K562 (cell line): ENCODE results near the gene RNF168. TPM values are rescaled to one million over a fixed set of nuclear protein-coding genes. Genes with fewer than 3 reads are reported as not detected.
A peak's percentile ranks its signal among the peaks of the same experiment; 100 is the strongest.

ENCODE experiments used
- BCL6 ChIP-seq: fragments of 250-450 bp; sonication (Bioruptor Pico); IDR thresholded peaks from 2 replicates; pipeline ENCODE4 v1.4.0; 2020
- CCNT2 ChIP-seq: IDR thresholded peaks from 2 replicates; pipeline ENCODE4 v1.6.1; 2011; ENCODE audit warnings: borderline replicate concordance, low read depth, mild to moderate bottlenecking, moderate library complexity, mixed read lengths, low read length; ENCODE audit not compliant: insufficient read length; ENCODE audit errors: extremely low read depth
- E2F6 ChIP-seq, 2 experiments: IDR thresholded peaks; 2 replicates each; pipeline ENCODE4 v1.6.1; 2011; ENCODE audit warnings: borderline replicate concordance in 1 of 2, control low read depth in 1 of 2, low read depth in 1 of 2, low read length in 1 of 2, mild to moderate bottlenecking in 1 of 2, mixed read lengths in 1 of 2, moderate library complexity in 1 of 2; ENCODE audit not compliant: insufficient read depth in 1 of 2, insufficient read length in 1 of 2, poor library complexity in 1 of 2, severe bottlenecking in 1 of 2; ENCODE audit errors: extremely low read depth in 1 of 2
- ETS1 ChIP-seq: conservative IDR thresholded peaks from 2 replicates; pipeline ENCODE4 v1.6.1; 2011; ENCODE audit warnings: low read depth, mild to moderate bottlenecking, low read length; ENCODE audit not compliant: control insufficient read depth
- HNRNPLL ChIP-seq: fragments of 200-400 bp; formaldehyde crosslinking; IDR thresholded peaks from 2 replicates; pipeline ENCODE4 v1.6.1; 2017; ENCODE audit warnings: low read length, low read depth, mild to moderate bottlenecking; ENCODE audit not compliant: poor library complexity, severe bottlenecking
- LCOR ChIP-seq: sonication (generic); formaldehyde crosslinking; IDR thresholded peaks from 2 replicates; pipeline ENCODE4 v1.8.0; 2022; ENCODE audit warnings: mild to moderate bottlenecking, missing genetic modification reagents
- PML ChIP-seq: IDR thresholded peaks from 2 replicates; pipeline ENCODE4 v1.6.1; 2012; ENCODE audit warnings: low read length, inconsistent platforms
- RCOR1 ChIP-seq, 2 experiments: IDR thresholded peaks; 2 replicates each; pipeline ENCODE4 v1.6.1; 2012; ENCODE audit warnings: low read depth in 2 of 2, low read length in 2 of 2, borderline replicate concordance in 1 of 2, improper control_type of control experiment in 1 of 2
- RREB1 ChIP-seq: fragments of 250-450 bp; sonication (Bioruptor Pico); IDR thresholded peaks from 2 replicates; pipeline ENCODE4 v1.4.0; 2020
- SMAD4 ChIP-seq: fragments of 250-450 bp; sonication (Bioruptor Pico); conservative IDR thresholded peaks from 2 replicates; pipeline ENCODE4 v1.8.0; 2021; ENCODE audit warnings: inconsistent platforms, mild to moderate bottlenecking, moderate library complexity
- TARDBP ChIP-seq: fragments of 450-650 bp; IDR thresholded peaks from 2 replicates; pipeline ENCODE4 v1.6.1; 2016
- TBP ChIP-seq: optimal IDR thresholded peaks from 2 replicates; pipeline ENCODE3; 2011; ENCODE audit warnings: low read depth, low read length, improper control_type of control experiment
- ZBTB8A ChIP-seq: fragments of 450-650 bp; IDR thresholded peaks from 2 replicates; pipeline ENCODE4 v1.6.1; 2018; ENCODE audit warnings: mild to moderate bottlenecking, moderate library complexity; ENCODE audit not compliant: partially characterized antibody
- ZBTB9 ChIP-seq: fragments of 450-650 bp; formaldehyde crosslinking; IDR thresholded peaks from 2 replicates; pipeline ENCODE4 v1.4.0; 2020; ENCODE audit warnings: mild to moderate bottlenecking, moderate library complexity
- ZNF384 ChIP-seq: IDR thresholded peaks from 2 replicates; pipeline ENCODE4 v1.6.1; 2012; ENCODE audit warnings: low read depth, low read length, improper control_type of control experiment
- polyA plus RNA-seq, 8 experiments: library from polyadenylated mRNA; depleted of rRNA in 4 of 8; stranded (reverse) in 5 of 8; unstranded in 3 of 8; fragments of >200 nt; fragmentation: Nextera tagmentation in 2 of 8; fragmentation: Illumina TruSeq in 1 of 8; extraction: Ambion mirVana in 2 of 8; extraction: Trizol in 1 of 8; gene quantifications; 2 replicates each; pipeline versions ENCODE4 v1.2.1 to v1.2.3, GENCODE V29; 2011 to 2014; ENCODE audit warnings: inconsistent platforms in 1 of 8, missing spikeins in 1 of 8
- total RNA-seq, 7 experiments: library from RNA; depleted of rRNA in 6 of 7; stranded (reverse); fragments of >200 nt in 6 of 7; fragmentation: Illumina TruSeq in 2 of 7; extraction: Trizol in 2 of 7; gene quantifications; 2 replicates each; pipeline versions ENCODE4 v1.2.1 to v1.2.3, GENCODE V29; 2011 to 2021; ENCODE audit warnings: low replicate concordance in 1 of 7

The RNF168 gene
- total and polyA plus RNA-seq, 9 of the 15 experiments (the other 6 are each of a cell fraction or from before 2014, with no cell fraction given) = 6.0 to 32.1 (median 16.6) TPM

- no peak; the same call in 1 of the 2 replicates for TF ChIP-seq ZNF384
- TF ChIP-seq LCOR (CRISPR knock-in tag) = 0 out of 2 replicates have a peak, but pooled peaks have one; percentile 68
- TF ChIP-seq SMAD4 (CRISPR knock-in tag) = peak; percentile 70; the same call in 1 of the 2 replicates
- TF ChIP-seq TARDBP = 0 out of 2 replicates have a peak, but pooled peaks have one; percentile 43
- peak; percentile 33; the same call in 1 of the 2 replicates for TF ChIP-seq PML
- TF ChIP-seq RREB1 (CRISPR knock-in tag) = peak; percentile 94
- peak; percentile 14 for TF ChIP-seq HNRNPLL
- TF ChIP-seq ETS1 = 0 out of 2 replicates have a peak, but pooled peaks have one; percentile 41
- TF ChIP-seq E2F6 (IDR thresholded peaks at IDR 0.05; ENCODE audit: borderline replicate concordance in 1 of 2, extremely low read depth in 1 of 2, insufficient read depth in 1 of 2, insufficient read length in 1 of 2, low read depth in 1 of 2, low read length in 1 of 2, poor library complexity in 1 of 2, severe bottlenecking in 1 of 2) = peak in 1 of 2 experiments; percentile 45
- TF ChIP-seq ZBTB8A = no peak
- TF ChIP-seq CCNT2 = peak; percentile 77
- TF ChIP-seq ZBTB9 = peak; percentile 67; the same call in 1 of the 2 replicates
- peak in 1 of 2 experiments; percentile 75; a peak in 2 of 4 replicates for TF ChIP-seq RCOR1 (IDR thresholded peaks at IDR 0.05; ENCODE audit: borderline replicate concordance in 1 of 2, low read depth in 2 of 2, low read length in 2 of 2)
- TF ChIP-seq TBP = peak; percentile 68
- TF ChIP-seq BCL6 (CRISPR knock-in tag) = no peak
Observed at GRCh38 chr3:196528639-196529233, 25.2 kb upstream of the RNF168 start (continued).
